Ovary (tissue), 3 donors: ENCODE data around the gene IL17B.

Experiments used
- CTCF ChIP-seq, 3 donors: fragments of 450-650 bp in 2 of 3; fragments of 200-600 bp in 1 of 3; IDR thresholded peaks; one replicate each; pipeline versions ENCODE4 v1.5.1 to v1.8.0; 2016 to 2022; ENCODE audit warnings: antibody characterized with exemption in 3 of 3, mild to moderate bottlenecking in 1 of 3
- POLR2A ChIP-seq: fragments of 450-650 bp; IDR thresholded peaks from one replicate; pipeline ENCODE4 v1.6.1; 2017; ENCODE audit warnings: antibody characterized with exemption, mild to moderate bottlenecking, moderate library complexity
- donor health status: DM: no; HTN: no; CAD: no.

GRCh38 chr5:149420545-149421371 lies 41.7 kb upstream of the IL17B start:
- TF ChIP-seq CTCF (IDR thresholded peaks at IDR 0.05) (no peak), POLR2A (no peak)
